Omental fat pad (tissue), 4 donors: ENCODE results near the gene PIP4K2C. TPM values are rescaled to one million over a fixed set of nuclear protein-coding genes. Genes with fewer than 3 reads are reported as not detected.

Experiments
- ATAC-seq: fragments of 150-250 bp; one replicate; pipeline ENCODE4 v1.9.1; 2016; ENCODE audit warnings: mild to moderate bottlenecking, moderate library complexity; ENCODE audit not compliant: low FRiP score
- DNase-seq: peaks from one replicate; pipeline ENCODE4 v3.0.0-alpha.2; 2019; ENCODE audit warnings: low spot score
- CTCF ChIP-seq, 3 donors: fragments of 450-650 bp; IDR thresholded peaks; one replicate each; pipeline ENCODE4 v1.5.1; 2016 to 2017; ENCODE audit warnings: antibody characterized with exemption in 3 of 3, mild to moderate bottlenecking in 3 of 3, moderate library complexity in 2 of 3
- total RNA-seq, 4 donors: library from RNA; depleted of rRNA; stranded (reverse); fragments of >200 nt; gene quantifications; one replicate each; pipeline ENCODE4 v1.1.0, GENCODE V29; 2016

Gene PIP4K2C
- total RNA-seq, 4 donors from 2014 or later = 16.9 to 21.3 (median 17.6) TPM

DNA sequence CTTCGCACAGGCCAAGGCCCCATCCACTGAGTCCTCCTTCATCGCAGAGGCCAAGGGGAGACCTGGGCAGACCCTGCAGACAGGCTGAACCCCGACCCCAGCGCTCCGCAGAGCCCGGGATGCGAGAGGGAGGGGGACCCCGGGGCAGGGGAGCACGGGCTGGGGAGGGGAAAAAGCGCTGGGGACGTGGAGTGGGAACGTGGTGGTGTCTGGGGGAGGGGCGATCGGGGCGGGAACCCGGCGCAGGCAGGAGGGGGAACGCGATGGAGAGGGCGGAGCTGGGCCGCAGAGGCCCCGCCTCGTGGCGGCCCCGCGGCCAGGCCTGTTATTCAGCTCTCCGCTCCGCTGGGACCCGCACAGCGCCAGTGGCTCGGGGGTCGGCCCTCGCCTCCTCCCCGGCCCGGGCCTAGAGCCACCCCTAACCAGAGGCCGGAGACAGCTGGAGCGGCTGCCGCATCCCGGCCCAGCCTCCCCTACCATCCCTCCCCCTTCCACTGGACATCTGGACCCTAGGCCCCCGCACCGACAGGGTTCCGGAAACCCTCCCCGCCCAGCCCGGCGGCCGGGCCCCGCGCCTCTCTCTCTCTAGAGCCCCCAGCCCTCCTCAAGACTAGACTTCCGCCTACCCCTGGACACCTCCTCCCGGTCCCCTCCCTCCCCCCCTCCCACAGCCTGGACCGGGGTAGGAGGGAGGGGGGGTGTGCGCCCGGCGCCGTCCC, 20.3 kb downstream of the PIP4K2C start, which contains the start of gene ARHGEF25:
TSS of gene ARHGEF25 (plus strand) at position 328 of the 719 bp plus-strand sequence. CDS start 460 bp downstream, outside the sequence.
- DNase-seq (no peak), ATAC-seq (peak; percentile 77)
- TF ChIP-seq CTCF (IDR thresholded peaks at IDR 0.05) = no peak

GRCh38 chr12:57611827-57612710, 21.1 kb downstream of the PIP4K2C start:
- no peak for DNase-seq
- no peak for TF ChIP-seq CTCF (IDR thresholded peaks at IDR 0.05)
- ATAC-seq = no peak

- no peak for TF ChIP-seq CTCF (IDR thresholded peaks at IDR 0.05)
- DNase-seq (no peak), ATAC-seq (no peak)
These were observed 21.9 kb downstream of the PIP4K2C start for GRCh38 chr12:57612711-57613426.

DNA sequence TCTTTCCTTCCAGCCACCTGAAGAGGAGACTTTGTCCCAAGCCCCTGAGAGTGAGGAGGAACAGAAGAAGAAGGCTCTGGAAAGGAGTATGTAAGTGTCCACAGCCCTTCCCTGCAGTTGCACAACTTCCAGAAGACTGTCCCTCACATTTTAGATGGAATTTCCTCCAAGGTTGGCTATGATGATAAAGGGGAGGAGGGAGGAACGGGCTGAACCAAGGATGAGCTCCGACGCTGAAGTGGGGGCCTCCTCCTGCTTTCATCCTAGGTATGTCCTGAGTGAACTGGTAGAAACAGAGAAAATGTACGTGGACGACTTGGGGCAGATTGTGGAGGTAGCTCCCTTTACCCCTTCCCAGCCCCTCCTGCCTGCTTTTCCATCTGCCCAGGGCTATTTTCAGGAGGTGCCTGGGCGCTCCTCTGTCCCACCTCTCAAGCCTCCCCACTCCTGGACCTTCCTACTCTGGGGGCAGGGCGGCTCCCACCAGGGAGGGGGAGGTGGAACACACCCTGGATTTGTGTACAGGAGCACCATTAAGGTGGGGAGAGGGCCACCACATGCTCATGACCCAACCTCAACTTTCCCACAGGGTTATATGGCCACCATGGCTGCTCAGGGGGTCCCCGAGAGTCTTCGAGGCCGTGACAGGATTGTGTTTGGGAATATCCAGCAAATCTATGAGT, 22.6 kb downstream of the PIP4K2C start:
- no peak for DNase-seq
- TF ChIP-seq CTCF (IDR thresholded peaks at IDR 0.05) = no peak
- no peak for ATAC-seq

DNA sequence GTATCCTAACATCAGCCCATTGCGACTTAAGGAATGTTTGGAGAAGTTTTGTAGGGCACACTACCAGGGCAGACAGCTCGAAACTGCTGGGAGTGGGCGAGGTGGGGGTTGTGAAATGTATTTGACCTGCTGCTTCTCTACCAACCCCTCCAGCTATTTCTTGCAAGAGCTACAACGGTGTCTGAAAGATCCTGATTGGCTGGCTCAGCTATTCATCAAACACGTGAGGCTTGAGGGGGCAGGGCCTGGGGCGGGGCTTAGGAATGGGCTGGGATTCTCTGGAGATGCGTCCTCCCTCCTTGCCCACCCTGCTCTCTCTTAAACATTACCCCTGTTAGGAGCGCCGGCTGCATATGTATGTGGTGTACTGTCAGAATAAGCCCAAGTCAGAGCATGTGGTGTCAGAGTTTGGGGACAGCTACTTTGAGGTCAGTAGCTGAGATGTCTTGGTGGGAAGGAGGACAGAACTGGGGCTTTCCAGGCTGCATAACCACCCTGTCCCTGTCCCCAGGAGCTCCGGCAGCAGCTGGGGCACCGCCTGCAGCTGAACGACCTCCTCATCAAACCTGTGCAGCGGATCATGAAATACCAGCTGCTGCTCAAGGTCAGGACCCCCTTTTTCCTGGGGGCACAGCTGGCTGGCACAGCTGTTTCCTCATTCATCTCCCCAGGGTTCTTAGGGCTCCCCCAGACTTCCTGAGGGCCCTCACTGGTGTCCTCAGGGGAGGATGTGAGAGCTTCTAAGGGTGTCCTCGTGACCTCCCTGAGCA, 23.4 kb downstream of the PIP4K2C start:
- no peak for TF ChIP-seq CTCF (IDR thresholded peaks at IDR 0.05)
- DNase-seq (no peak), ATAC-seq (no peak)
